GM12878 (cell line): ENCODE measurements around the gene GORASP1.

Experiments used
- ATF7 ChIP-seq: fragments of 450-650 bp; IDR thresholded peaks from 2 replicates; pipeline ENCODE4 v1.6.1; 2016; ENCODE audit warnings: low read depth, mild to moderate bottlenecking
- EZH2 ChIP-seq: IDR thresholded peaks from 2 replicates; pipeline ENCODE4 v1.6.1; 2012; ENCODE audit warnings: low read depth, mild to moderate bottlenecking, control low read depth, inconsistent platforms, low read length, borderline replicate concordance; ENCODE audit not compliant: control insufficient read depth
- POLR2AphosphoS2 ChIP-seq: IDR thresholded peaks from 2 replicates; pipeline ENCODE4 v1.6.1; 2011; ENCODE audit warnings: low read depth, mild to moderate bottlenecking, low read length, improper control_type of control experiment, moderate library complexity
- RCOR1 ChIP-seq: conservative IDR thresholded peaks from 2 replicates; pipeline ENCODE4 v1.6.1; 2012; ENCODE audit warnings: low read depth, low read length, improper control_type of control experiment

DNA sequence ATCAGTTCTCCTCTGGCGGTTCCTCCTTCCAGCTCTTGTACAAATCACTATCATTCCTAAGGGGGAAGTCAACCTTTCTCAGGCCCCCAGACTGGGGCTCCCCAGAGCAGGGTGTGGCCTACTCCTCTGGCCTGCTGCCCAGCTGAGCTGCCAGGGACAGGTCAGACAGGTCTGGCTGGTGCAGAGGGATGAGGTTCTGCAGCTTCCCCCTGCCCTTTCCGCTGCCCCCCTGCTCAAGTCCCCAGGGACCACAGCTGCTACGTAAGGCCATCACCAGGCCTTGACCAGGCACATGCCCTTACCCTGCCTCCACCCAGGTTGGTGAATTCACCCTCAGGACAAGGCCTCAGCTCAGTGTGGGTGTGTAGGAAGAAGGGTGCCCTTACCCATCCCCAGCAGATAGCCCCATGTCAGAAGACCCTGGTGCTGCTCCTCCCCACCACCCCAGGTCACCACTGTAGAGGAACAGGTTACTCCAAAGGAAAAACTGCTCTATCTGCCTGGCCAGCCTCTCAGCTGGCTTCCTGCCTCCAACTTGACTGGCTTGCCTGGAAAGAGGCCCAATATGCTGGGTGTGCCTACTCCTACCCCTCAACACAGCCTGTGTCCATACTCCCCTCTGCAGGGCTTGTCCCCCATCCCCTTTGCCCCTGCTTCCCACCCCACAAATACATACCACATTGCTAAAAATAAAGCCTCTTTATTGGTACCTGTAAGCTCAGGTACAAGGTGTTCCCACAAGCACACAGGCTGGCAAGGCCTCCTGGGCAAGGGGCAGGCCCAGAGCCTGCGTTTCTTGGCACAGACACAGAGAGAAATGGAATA is 34.0 kb upstream of the GORASP1 start:
- TF ChIP-seq RCOR1 = no peak
- TF ChIP-seq ATF7 = no peak
- TF ChIP-seq EZH2 = no peak
- peak; percentile 78; the same call in 1 of the 2 replicates for TF ChIP-seq POLR2AphosphoS2
